ENCODE data around the gene WNT5A. TPM values are rescaled to one million over a fixed set of nuclear protein-coding genes. Genes with fewer than 3 reads are reported as not detected.

Gene WNT5A
- total RNA-seq, 1 donor from 2014 or later, result 3.3 TPM

DNA sequence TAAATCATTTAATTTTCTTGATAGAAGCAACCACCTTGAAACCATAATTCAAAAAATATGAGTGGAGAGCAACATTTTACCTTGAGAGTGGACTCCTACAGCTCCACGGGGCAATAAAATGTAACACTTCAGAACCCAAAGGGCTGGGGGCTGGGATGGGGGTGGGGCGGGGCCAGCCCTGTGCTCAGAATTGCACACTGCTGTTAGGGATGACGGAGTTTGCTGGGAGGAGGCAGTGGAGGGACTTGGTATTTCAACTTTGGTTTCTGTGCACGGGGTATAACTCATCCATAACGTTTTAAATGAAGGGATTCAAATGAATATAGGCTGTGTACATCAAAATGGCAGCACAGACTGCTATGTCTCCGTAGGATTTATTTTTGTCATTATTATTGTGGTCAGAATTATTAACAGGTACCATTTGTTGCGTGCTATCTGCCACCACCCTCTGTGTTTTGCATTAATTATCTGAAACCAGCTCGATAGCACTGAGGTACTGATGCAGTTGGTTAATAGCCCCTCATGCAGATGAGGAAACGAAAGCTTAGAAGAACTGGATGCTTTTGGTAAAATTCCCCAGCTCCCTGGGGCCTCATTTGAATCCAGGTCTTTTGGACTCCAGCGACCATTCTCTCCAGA, 29.4 kb upstream of the WNT5A start:
- Mint-ChIP-seq H3K4me1 (peaks cover 62% of the 10 kb centered on the region), H3K9me3 (no peaks in the 10 kb centered on the region), H3K27me3 (ENCODE audit: insufficient read depth, low read depth) (peaks cover 2% of the 10 kb centered on the region), H3K27ac (no peak overlapping the region), H3K36me3 (no peaks in the 10 kb centered on the region), H3K4me3 (no peak overlapping the region)
- Histone ChIP-seq H3K4me1 (peaks cover 31% of the 10 kb centered on the region), H3K9me3 (ENCODE audit: low read depth) (no peaks in the 10 kb centered on the region), H3K27me3 (no peaks in the 10 kb centered on the region), H3K9ac (no peak overlapping the region), H3K79me2 (ENCODE audit: low read depth) (no peaks in the 10 kb centered on the region), H3K4me3 (no peak overlapping the region), H3K27ac (no peak overlapping the region), H3K4me2 (no peak overlapping the region), H3K36me3 (no peaks in the 10 kb centered on the region), H3F3A (ENCODE audit: low read depth) (peaks cover 17% of the 10 kb centered on the region), H2AFZ (replicated peaks) (no peak overlapping the region), H4K20me1 (ENCODE audit: low read depth) (peaks cover 6% of the 10 kb centered on the region)
- DNase-seq (ENCODE audit: low spot score), result no peak
- TF ChIP-seq EZH2 (IDR thresholded peaks at IDR 0.05) (no peak), EZH2phosphoT487 (IDR thresholded peaks at IDR 0.05) (no peak)
- TF ChIP-seq, protein P1, sequence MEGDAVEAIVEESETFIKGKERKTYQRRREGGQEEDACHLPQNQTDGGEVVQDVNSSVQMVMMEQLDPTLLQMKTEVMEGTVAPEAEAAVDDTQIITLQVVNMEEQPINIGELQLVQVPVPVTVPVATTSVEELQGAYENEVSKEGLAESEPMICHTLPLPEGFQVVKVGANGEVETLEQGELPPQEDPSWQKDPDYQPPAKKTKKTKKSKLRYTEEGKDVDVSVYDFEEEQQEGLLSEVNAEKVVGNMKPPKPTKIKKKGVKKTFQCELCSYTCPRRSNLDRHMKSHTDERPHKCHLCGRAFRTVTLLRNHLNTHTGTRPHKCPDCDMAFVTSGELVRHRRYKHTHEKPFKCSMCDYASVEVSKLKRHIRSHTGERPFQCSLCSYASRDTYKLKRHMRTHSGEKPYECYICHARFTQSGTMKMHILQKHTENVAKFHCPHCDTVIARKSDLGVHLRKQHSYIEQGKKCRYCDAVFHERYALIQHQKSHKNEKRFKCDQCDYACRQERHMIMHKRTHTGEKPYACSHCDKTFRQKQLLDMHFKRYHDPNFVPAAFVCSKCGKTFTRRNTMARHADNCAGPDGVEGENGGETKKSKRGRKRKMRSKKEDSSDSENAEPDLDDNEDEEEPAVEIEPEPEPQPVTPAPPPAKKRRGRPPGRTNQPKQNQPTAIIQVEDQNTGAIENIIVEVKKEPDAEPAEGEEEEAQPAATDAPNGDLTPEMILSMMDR (IDR thresholded peaks at IDR 0.05), result no peak

GRCh38 chr3:55515550-55516246, 28.6 kb upstream of the WNT5A start:
- H3K27ac ChIP-seq, result no peak overlapping the region
- H3K4me3 ChIP-seq, result no peak overlapping the region
- no peak overlapping the region for H3K9ac ChIP-seq
- H3K27ac Mint-ChIP-seq, result no peak overlapping the region
- no peaks in the 10 kb centered on the region for H3K9me3 ChIP-seq (ENCODE audit: low read depth)
- no peaks in the 10 kb centered on the region for H3K36me3 Mint-ChIP-seq
- H3K27me3 ChIP-seq, result no peaks in the 10 kb centered on the region
- H3K9me3 Mint-ChIP-seq, result no peaks in the 10 kb centered on the region
- no peak overlapping the region for H2AFZ ChIP-seq (replicated peaks)
- no peaks in the 10 kb centered on the region for H3K27me3 Mint-ChIP-seq (ENCODE audit: insufficient read depth, low read depth)
- H3K4me1 Mint-ChIP-seq, result peaks cover 60% of the 10 kb centered on the region
- no peaks in the 10 kb centered on the region for H4K20me1 ChIP-seq (ENCODE audit: low read depth)
- peaks cover 12% of the 10 kb centered on the region for H3F3A ChIP-seq (ENCODE audit: low read depth)
- no peak for TF ChIP-seq EZH2 (IDR thresholded peaks at IDR 0.05)
- TF ChIP-seq EZH2phosphoT487 (IDR thresholded peaks at IDR 0.05), result no peak
- TF ChIP-seq, protein P1 (IDR thresholded peaks at IDR 0.05), result no peak
- no peak overlapping the region for H3K4me3 Mint-ChIP-seq
- no peaks in the 10 kb centered on the region for H3K79me2 ChIP-seq (ENCODE audit: low read depth)
- H3K4me1 ChIP-seq, result peaks cover 23% of the 10 kb centered on the region
- DNase-seq (ENCODE audit: low spot score), result no peak
- no peaks in the 10 kb centered on the region for H3K36me3 ChIP-seq
- no peak overlapping the region for H3K4me2 ChIP-seq

DNA sequence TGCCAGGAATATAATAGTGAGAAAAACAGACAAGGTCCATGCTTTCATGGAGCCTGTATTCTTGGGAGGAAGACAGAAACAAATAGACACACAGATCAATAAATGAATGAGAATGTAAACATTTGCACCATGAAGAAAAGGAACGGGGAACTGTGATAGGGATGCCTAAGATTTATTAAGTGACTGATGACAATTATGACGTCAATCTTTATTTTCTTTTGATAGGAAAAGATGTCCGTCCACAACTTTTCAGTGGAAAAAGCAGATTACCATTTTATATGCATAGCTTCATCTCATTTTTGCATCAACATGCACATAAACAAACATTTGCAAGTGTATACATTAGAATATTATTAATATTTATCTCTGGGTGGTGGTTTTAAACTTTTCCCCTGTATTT, 27.9 kb upstream of the WNT5A start:
- Mint-ChIP-seq H3K9me3 (no peaks in the 10 kb centered on the region), H3K27ac (no peak overlapping the region), H3K4me1 (peaks cover 57% of the 10 kb centered on the region), H3K36me3 (no peaks in the 10 kb centered on the region), H3K4me3 (no peak overlapping the region), H3K27me3 (ENCODE audit: insufficient read depth, low read depth) (peaks cover 2% of the 10 kb centered on the region)
- Histone ChIP-seq H3K36me3 (no peaks in the 10 kb centered on the region), H3K4me1 (peaks cover 21% of the 10 kb centered on the region), H3K27ac (no peak overlapping the region), H2AFZ (replicated peaks) (no peak overlapping the region), H3K4me3 (no peak overlapping the region), H3K9me3 (ENCODE audit: low read depth) (no peaks in the 10 kb centered on the region), H3K79me2 (ENCODE audit: low read depth) (no peaks in the 10 kb centered on the region), H3F3A (ENCODE audit: low read depth) (peaks cover 12% of the 10 kb centered on the region), H3K9ac (no peak overlapping the region), H4K20me1 (ENCODE audit: low read depth) (no peaks in the 10 kb centered on the region), H3K4me2 (no peak overlapping the region), H3K27me3 (no peaks in the 10 kb centered on the region)
- TF ChIP-seq EZH2 (IDR thresholded peaks at IDR 0.05) (no peak), EZH2phosphoT487 (IDR thresholded peaks at IDR 0.05) (no peak)
- TF ChIP-seq, protein P1 (IDR thresholded peaks at IDR 0.05), result no peak
- DNase-seq (ENCODE audit: low spot score), result no peak

Data from neural progenitor cell (in vitro differentiated cells).